MCF 10A (cell line): ENCODE results near the gene ZBTB7C. TPM values are rescaled to one million over a fixed set of nuclear protein-coding genes. Genes with fewer than 3 reads are reported as not detected.

Experiments used
- BruUV-seq: library from RNA; stranded (reverse); fragments of 400-500 nt; replicated peaks from 2 replicates; lab custom pipeline; 2021; lab: Mats Ljungman, UMichigan
- CTCF ChIA-PET: fragments of 300-600 bp; sonication (Branson Sonifier 250); formaldehyde crosslinking; extraction: SDS; loops from one replicate; lab custom pipeline; 2021; ENCODE audit warnings: antibody characterized with exemption, inconsistent platforms; lab: Yijun Ruan, JAX
- POLR2A ChIA-PET: fragments of 300-600, 350-650 bp; sonication (Branson Sonifier 250); formaldehyde crosslinking; extraction: SDS; loops from one replicate; lab custom pipeline; 2020; ENCODE audit warnings: antibody characterized with exemption, inconsistent platforms; lab: Yijun Ruan, JAX
- DNase-seq: peaks from one replicate; pipeline ENCODE4 v3.0.0-alpha.2; 2018; ENCODE audit not compliant: unreplicated experiment
- H3K27ac Mint-ChIP-seq: one replicate; pipeline ENCODE4 v1.8.0; 2022; ENCODE audit warnings: mild to moderate bottlenecking, low read depth, mixed read lengths; ENCODE audit not compliant: unreplicated experiment
- H3K27me3 Mint-ChIP-seq: one replicate; pipeline ENCODE4 v1.8.0; 2022; ENCODE audit warnings: mixed read lengths; ENCODE audit not compliant: insufficient read depth, unreplicated experiment
- H3K36me3 Mint-ChIP-seq: one replicate; pipeline ENCODE4 v1.8.0; 2022; ENCODE audit warnings: mild to moderate bottlenecking, moderate library complexity, mixed read lengths; ENCODE audit not compliant: insufficient read depth, unreplicated experiment
- H3K4me1 Mint-ChIP-seq: one replicate; pipeline ENCODE4 v1.8.0; 2022; ENCODE audit warnings: mixed read lengths; ENCODE audit not compliant: insufficient read depth, unreplicated experiment
- H3K4me3 Mint-ChIP-seq: one replicate; pipeline ENCODE4 v1.8.0; 2022; ENCODE audit warnings: mild to moderate bottlenecking, moderate library complexity, mixed read lengths; ENCODE audit not compliant: unreplicated experiment
- H3K9me3 Mint-ChIP-seq: one replicate; pipeline ENCODE4 v1.8.0; 2022; ENCODE audit warnings: mixed read lengths; ENCODE audit not compliant: unreplicated experiment
- intact Hi-C: fragments of 100-400 bp; cut with micrococcal nuclease; formaldehyde crosslinking; loops from 2 replicates; pipeline ENCODE4 v1.14.1; 2022
- total RNA-seq: library from RNA; stranded (reverse); gene quantifications from 2 replicates; pipeline ENCODE4 v1.2.3, GENCODE V29; 2022
- TF ChIP-seq, protein P1 (sequence below): fragments of 200-600 bp; IDR thresholded peaks from one replicate; pipeline ENCODE4 v1.8.0; 2022; ENCODE audit warnings: antibody characterized with exemption, mild to moderate bottlenecking; ENCODE audit not compliant: unreplicated experiment

ZBTB7C gene
- total RNA-seq, 1 experiment from 2014 or later = 0.42 TPM

DNA sequence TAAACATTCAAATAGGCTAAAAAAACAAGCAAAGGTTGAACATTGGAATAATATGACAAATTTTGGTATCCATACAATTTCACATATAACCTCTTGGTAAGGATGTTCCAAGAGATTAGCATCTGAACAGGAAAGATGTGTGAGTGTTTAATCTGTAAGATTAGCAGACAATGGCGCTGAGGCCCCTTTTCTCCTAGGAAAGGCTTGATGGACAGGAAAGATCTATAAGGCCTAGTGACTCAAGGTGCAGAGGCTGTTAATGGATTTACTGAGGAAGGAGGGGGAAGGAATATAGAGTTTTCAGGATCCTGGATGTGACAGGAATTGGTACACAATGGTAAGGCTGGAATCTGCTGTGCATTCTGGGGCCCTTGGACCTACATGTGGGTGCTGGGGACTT, 430.6 kb downstream of the ZBTB7C start:
- CTCF ChIA-PET = no interaction called here
- Mint-ChIP-seq H3K27ac (no peak overlapping the region), H3K36me3 (no peaks in the 10 kb centered on the region), H3K4me1 (no peaks in the 10 kb centered on the region), H3K9me3 (no peaks in the 10 kb centered on the region), H3K4me3 (no peak overlapping the region), H3K27me3 (peaks cover 12% of the 10 kb centered on the region)
- intact Hi-C loops = no loop called here
- TF ChIP-seq, protein P1, sequence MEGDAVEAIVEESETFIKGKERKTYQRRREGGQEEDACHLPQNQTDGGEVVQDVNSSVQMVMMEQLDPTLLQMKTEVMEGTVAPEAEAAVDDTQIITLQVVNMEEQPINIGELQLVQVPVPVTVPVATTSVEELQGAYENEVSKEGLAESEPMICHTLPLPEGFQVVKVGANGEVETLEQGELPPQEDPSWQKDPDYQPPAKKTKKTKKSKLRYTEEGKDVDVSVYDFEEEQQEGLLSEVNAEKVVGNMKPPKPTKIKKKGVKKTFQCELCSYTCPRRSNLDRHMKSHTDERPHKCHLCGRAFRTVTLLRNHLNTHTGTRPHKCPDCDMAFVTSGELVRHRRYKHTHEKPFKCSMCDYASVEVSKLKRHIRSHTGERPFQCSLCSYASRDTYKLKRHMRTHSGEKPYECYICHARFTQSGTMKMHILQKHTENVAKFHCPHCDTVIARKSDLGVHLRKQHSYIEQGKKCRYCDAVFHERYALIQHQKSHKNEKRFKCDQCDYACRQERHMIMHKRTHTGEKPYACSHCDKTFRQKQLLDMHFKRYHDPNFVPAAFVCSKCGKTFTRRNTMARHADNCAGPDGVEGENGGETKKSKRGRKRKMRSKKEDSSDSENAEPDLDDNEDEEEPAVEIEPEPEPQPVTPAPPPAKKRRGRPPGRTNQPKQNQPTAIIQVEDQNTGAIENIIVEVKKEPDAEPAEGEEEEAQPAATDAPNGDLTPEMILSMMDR = no peak
- DNase-seq = no peak
- POLR2A ChIA-PET = no interaction called here
- BruUV-seq = no TSS peak

DNA sequence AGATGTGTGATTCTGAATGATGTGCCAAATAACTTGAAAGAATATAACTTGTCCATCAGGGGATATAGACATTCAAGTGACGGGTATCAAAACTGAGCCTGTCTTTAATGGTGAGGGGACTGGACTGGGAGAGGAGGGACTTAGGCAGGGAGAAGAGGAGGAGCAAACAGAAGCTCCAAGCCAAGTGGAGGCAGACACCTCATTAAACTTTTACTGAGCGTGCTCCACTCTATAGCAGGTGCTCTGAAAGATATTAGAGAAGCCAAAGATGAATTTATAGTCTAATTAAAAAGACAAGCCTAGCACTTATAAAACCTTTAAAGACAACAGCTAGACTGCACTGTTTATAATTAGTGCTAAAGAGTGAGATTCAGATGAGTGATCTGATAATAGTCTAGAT, 431.0 kb downstream of the ZBTB7C start:
- intact Hi-C loops = no loop called here
- DNase-seq = no peak
- TF ChIP-seq, protein P1 = no peak
- no peaks in the 10 kb centered on the region for H3K9me3 Mint-ChIP-seq
- ChIA-PET CTCF (no interaction called here), POLR2A (no interaction called here)
- peaks cover 17% of the 10 kb centered on the region for H3K27me3 Mint-ChIP-seq
- H3K36me3 Mint-ChIP-seq = no peaks in the 10 kb centered on the region
- H3K4me3 Mint-ChIP-seq = no peak overlapping the region
- no peaks in the 10 kb centered on the region for H3K4me1 Mint-ChIP-seq
- BruUV-seq = no TSS peak
- H3K27ac Mint-ChIP-seq = no peak overlapping the region

Other genes with a start within 250 kb of the ZBTB7C start
- gene CTIF, start 129.6 kb upstream of the ZBTB7C start, total RNA-seq = 82.2 and 95.8 TPM in 2 replicates